ENCODE results near the gene SMIM7.

The SMIM7 gene

DNA sequence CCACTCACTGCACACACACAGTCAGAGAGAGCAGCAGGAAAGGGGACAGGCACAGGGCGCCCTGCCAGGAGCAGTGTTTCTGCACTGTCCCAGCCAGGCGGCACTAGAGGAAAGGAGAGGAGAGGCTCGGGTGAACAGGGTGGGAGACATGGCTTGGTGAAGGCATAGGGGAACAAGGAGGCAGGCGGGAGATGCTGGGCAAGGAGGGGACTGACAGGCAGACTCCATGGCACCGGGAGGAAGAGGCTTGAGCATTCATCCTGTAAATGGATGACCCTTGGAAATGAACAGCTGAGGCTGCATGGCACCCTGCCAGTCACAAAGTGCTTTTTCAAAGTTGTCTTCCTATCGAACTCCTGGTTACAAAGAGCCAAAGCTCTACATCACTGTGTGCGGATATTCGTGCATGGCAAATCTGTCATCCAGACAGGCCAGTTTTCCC lies 54.4 kb downstream of the SMIM7 start:
- H3K27me3 ChIP-seq (ENCODE audit: insufficient read depth, low read length, poor library complexity) = no peaks in the 10 kb centered on the region
- H3K4me3 ChIP-seq (ENCODE audit: low read length) = no peak overlapping the region
- no peaks in the 10 kb centered on the region for H3K4me1 ChIP-seq (ENCODE audit: control insufficient read depth, low read depth, low read length)
- H4K8ac ChIP-seq (ENCODE audit: low read depth, low read length) = no peak overlapping the region
- H3K18ac ChIP-seq (ENCODE audit: low read length) = no peak overlapping the region
- no peak overlapping the region for H2AK5ac ChIP-seq (ENCODE audit: low read length)
- H2BK120ac ChIP-seq (ENCODE audit: low read depth, low read length) = no peak overlapping the region
- H3K27ac ChIP-seq (ENCODE audit: low read depth, low read length) = no peak overlapping the region
- H3K9ac ChIP-seq (ENCODE audit: low read length) = no peak overlapping the region
- no peak for DNase-seq
- no peak overlapping the region for H2BK5ac ChIP-seq (ENCODE audit: low read length)
- H3K56ac ChIP-seq (ENCODE audit: low read length) = no peak overlapping the region
- peaks cover 55% of the 10 kb centered on the region for H3K79me2 ChIP-seq (ENCODE audit: control insufficient read depth, insufficient read depth, low read length)
- peaks cover 45% of the 10 kb centered on the region for H3K79me1 ChIP-seq (ENCODE audit: low read length)
- no peak overlapping the region for H3K4ac ChIP-seq (ENCODE audit: low read depth, low read length)
- H2BK15ac ChIP-seq (replicated peaks; ENCODE audit: low read depth) = no peak overlapping the region
- H3K4me2 ChIP-seq (ENCODE audit: low read length) = no peak overlapping the region
- H3K23ac ChIP-seq (ENCODE audit: low read length) = no peak overlapping the region
- no peaks in the 10 kb centered on the region for H3K36me3 ChIP-seq (ENCODE audit: control insufficient read depth, insufficient read depth, low read length)
- no CpG with 5 or more reads among the region's 8 CpGs for WGBS (ENCODE audit: extremely low coverage, insufficient coverage, low lambda C conversion rate)
- H4K5ac ChIP-seq (ENCODE audit: low read length) = no peak overlapping the region

DNA sequence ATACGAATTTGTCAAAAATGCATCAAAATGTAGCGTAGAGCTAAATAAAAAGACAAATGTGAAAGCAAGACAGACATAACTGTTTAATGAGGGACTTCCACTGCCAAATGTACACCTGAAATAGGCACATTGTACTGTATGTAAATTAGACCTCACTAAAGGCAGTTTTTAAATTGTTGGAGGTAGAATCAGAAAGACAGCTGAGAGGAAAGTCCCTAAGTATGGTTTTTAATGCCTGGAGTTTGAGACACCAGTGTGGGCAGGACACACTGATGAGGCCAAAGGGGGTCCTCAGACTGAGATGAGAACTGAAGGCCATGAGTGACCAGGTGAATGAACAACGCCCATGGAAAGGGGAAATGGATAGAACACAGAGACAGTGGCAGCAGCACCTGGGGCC lies 54.8 kb downstream of the SMIM7 start:
- Histone ChIP-seq H3K23ac (ENCODE audit: low read length) (no peak overlapping the region), H3K9ac (ENCODE audit: low read length) (no peak overlapping the region), H3K79me1 (ENCODE audit: low read length) (peaks cover 44% of the 10 kb centered on the region), H4K5ac (ENCODE audit: low read length) (no peak overlapping the region), H3K4ac (ENCODE audit: low read depth, low read length) (no peak overlapping the region), H3K56ac (ENCODE audit: low read length) (no peak overlapping the region), H3K79me2 (ENCODE audit: control insufficient read depth, insufficient read depth, low read length) (peaks cover 56% of the 10 kb centered on the region), H3K36me3 (ENCODE audit: control insufficient read depth, insufficient read depth, low read length) (no peaks in the 10 kb centered on the region), H2BK120ac (ENCODE audit: low read depth, low read length) (no peak overlapping the region), H2BK15ac (replicated peaks; ENCODE audit: low read depth) (no peak overlapping the region), H3K18ac (ENCODE audit: low read length) (no peak overlapping the region), H2BK5ac (ENCODE audit: low read length) (no peak overlapping the region), H3K27ac (ENCODE audit: low read depth, low read length) (no peak overlapping the region), H2AK5ac (ENCODE audit: low read length) (no peak overlapping the region), H3K4me3 (ENCODE audit: low read length) (no peak overlapping the region), H3K27me3 (ENCODE audit: insufficient read depth, low read length, poor library complexity) (no peaks in the 10 kb centered on the region), H3K4me2 (ENCODE audit: low read length) (no peak overlapping the region), H3K4me1 (ENCODE audit: control insufficient read depth, low read depth, low read length) (no peaks in the 10 kb centered on the region), H4K8ac (ENCODE audit: low read depth, low read length) (no peak overlapping the region)
- WGBS (ENCODE audit: extremely low coverage, insufficient coverage, low lambda C conversion rate) = no CpG with 5 or more reads among the region's 3 CpGs
- DNase-seq = no peak

DNA sequence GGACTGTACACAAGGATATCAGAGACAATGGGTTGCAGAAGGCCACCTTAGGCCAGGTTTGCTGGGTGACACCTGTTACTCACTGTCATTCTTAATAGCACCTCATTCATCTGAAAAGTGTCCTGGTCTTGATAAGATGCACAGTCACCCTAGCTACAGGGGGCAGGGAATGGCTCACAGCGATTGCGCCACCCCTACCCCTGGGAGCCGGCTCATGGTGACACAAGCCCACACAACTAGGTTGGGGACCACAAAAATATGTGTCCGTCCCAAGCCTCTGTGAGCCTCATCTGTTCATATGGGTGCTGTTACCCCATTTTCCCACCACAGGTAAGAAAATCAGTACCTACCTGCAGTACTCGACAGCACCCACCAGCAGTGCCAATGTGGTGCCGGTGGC lies 55.3 kb downstream of the SMIM7 start:
- no peak overlapping the region for H4K5ac ChIP-seq (ENCODE audit: low read length)
- H3K18ac ChIP-seq (ENCODE audit: low read length) = no peak overlapping the region
- no peak overlapping the region for H2BK5ac ChIP-seq (ENCODE audit: low read length)
- no peak overlapping the region for H3K56ac ChIP-seq (ENCODE audit: low read length)
- DNase-seq = no peak
- peaks cover 59% of the 10 kb centered on the region for H3K79me2 ChIP-seq (ENCODE audit: control insufficient read depth, insufficient read depth, low read length)
- no peak overlapping the region for H3K27ac ChIP-seq (ENCODE audit: low read depth, low read length)
- no peaks in the 10 kb centered on the region for H3K4me1 ChIP-seq (ENCODE audit: control insufficient read depth, low read depth, low read length)
- H3K4me2 ChIP-seq (ENCODE audit: low read length) = no peak overlapping the region
- no peak overlapping the region for H3K4ac ChIP-seq (ENCODE audit: low read depth, low read length)
- no peak overlapping the region for H4K8ac ChIP-seq (ENCODE audit: low read depth, low read length)
- H2BK120ac ChIP-seq (ENCODE audit: low read depth, low read length) = no peak overlapping the region
- peaks cover 49% of the 10 kb centered on the region for H3K79me1 ChIP-seq (ENCODE audit: low read length)
- no peak overlapping the region for H2BK15ac ChIP-seq (replicated peaks; ENCODE audit: low read depth)
- H3K4me3 ChIP-seq (ENCODE audit: low read length) = no peak overlapping the region
- no peak overlapping the region for H3K23ac ChIP-seq (ENCODE audit: low read length)
- no peaks in the 10 kb centered on the region for H3K27me3 ChIP-seq (ENCODE audit: insufficient read depth, low read length, poor library complexity)
- H3K36me3 ChIP-seq (ENCODE audit: control insufficient read depth, insufficient read depth, low read length) = no peaks in the 10 kb centered on the region
- no peak overlapping the region for H3K9ac ChIP-seq (ENCODE audit: low read length)
- no peak overlapping the region for H2AK5ac ChIP-seq (ENCODE audit: low read length)
- WGBS (ENCODE audit: extremely low coverage, insufficient coverage, low lambda C conversion rate) = no CpG with 5 or more reads among the region's 6 CpGs

DNA sequence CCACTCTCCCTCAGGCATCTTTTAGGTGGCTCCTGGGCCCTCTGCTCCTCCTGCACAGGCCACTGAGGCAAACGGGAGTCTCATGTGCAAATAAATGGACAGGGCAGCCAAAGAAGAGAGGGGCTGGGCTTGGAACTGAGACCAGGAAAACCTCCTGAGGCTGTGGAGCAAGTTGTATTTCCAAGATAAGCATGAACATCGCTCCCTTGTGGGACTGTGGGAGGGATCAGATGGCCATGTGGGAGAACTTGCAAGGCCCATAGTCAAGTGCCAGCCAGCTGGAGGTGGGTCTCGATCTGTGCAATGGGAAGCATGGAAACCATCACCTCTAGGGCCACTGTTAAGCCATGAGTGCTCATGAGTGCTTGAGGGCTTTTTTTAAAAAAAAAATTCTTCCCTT lies 56.9 kb downstream of the SMIM7 start:
- H3K4me3 ChIP-seq (ENCODE audit: low read length) = no peak overlapping the region

DNA sequence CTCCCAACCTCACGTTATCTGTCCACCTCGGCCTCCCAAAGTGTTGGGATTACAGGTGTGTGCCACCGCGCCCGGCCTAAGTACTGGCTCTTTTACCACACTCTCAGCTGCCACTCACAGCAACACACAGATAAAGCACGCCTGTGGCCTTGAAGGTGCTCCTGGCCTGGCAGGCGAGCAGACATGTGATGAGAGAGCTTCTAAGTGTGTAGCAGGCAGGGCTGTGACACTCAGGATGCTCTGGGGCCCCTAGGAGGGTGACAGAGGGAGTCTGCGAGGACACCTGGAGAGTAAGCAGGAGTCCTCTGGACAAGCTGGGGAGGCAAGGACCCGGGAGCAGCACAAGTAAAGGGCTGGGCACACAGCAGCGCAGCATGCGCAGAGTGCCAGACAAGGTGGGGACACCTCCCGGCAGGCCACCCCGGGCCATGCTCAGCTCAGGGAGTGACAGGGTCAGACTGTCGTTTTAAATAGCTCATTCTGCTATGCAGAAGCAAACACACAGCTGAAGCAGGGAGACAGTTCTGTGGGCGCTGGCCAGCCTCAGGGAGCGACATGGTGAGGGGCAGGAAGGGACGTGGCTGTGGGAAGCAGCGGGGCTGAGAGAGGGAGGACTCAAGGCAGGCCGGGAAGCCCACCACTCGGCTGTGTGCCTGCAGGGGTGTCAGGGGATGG lies 58.4 kb downstream of the SMIM7 start:
- H3K36me3 ChIP-seq (ENCODE audit: control insufficient read depth, insufficient read depth, low read length) = no peaks in the 10 kb centered on the region
- H2BK120ac ChIP-seq (ENCODE audit: low read depth, low read length) = no peak overlapping the region
- H2BK5ac ChIP-seq (ENCODE audit: low read length) = no peak overlapping the region
- H3K9ac ChIP-seq (ENCODE audit: low read length) = no peak overlapping the region
- H3K4me2 ChIP-seq (ENCODE audit: low read length) = no peak overlapping the region
- no CpG with 5 or more reads among the region's 20 CpGs for WGBS (ENCODE audit: extremely low coverage, insufficient coverage, low lambda C conversion rate)
- no peak overlapping the region for H3K18ac ChIP-seq (ENCODE audit: low read length)
- H3K56ac ChIP-seq (ENCODE audit: low read length) = no peak overlapping the region
- H3K27me3 ChIP-seq (ENCODE audit: insufficient read depth, low read length, poor library complexity) = no peaks in the 10 kb centered on the region
- no peak overlapping the region for H4K5ac ChIP-seq (ENCODE audit: low read length)
- no peaks in the 10 kb centered on the region for H3K4me1 ChIP-seq (ENCODE audit: control insufficient read depth, low read depth, low read length)
- H4K8ac ChIP-seq (ENCODE audit: low read depth, low read length) = no peak overlapping the region
- no peak overlapping the region for H2BK15ac ChIP-seq (replicated peaks; ENCODE audit: low read depth)
- H3K23ac ChIP-seq (ENCODE audit: low read length) = no peak overlapping the region
- no peak overlapping the region for H3K27ac ChIP-seq (ENCODE audit: low read depth, low read length)
- no peak overlapping the region for H3K4ac ChIP-seq (ENCODE audit: low read depth, low read length)
- H3K79me2 ChIP-seq (ENCODE audit: control insufficient read depth, insufficient read depth, low read length) = peaks cover 66% of the 10 kb centered on the region
- H3K4me3 ChIP-seq (ENCODE audit: low read length) = no peak overlapping the region
- H2AK5ac ChIP-seq (ENCODE audit: low read length) = no peak overlapping the region
- DNase-seq = no peak
- peaks cover 59% of the 10 kb centered on the region for H3K79me1 ChIP-seq (ENCODE audit: low read length)

More for the DNA sequence above, 56.9 kb downstream of the SMIM7 start:
- Histone ChIP-seq H3K4me1 (ENCODE audit: control insufficient read depth, low read depth, low read length) (no peaks in the 10 kb centered on the region), H3K18ac (ENCODE audit: low read length) (no peak overlapping the region), H2BK15ac (replicated peaks; ENCODE audit: low read depth) (no peak overlapping the region), H3K27ac (ENCODE audit: low read depth, low read length) (no peak overlapping the region), H2BK120ac (ENCODE audit: low read depth, low read length) (no peak overlapping the region), H3K4ac (ENCODE audit: low read depth, low read length) (no peak overlapping the region), H3K27me3 (ENCODE audit: insufficient read depth, low read length, poor library complexity) (no peaks in the 10 kb centered on the region), H3K79me1 (ENCODE audit: low read length) (peaks cover 58% of the 10 kb centered on the region), H3K79me2 (ENCODE audit: control insufficient read depth, insufficient read depth, low read length) (peaks cover 66% of the 10 kb centered on the region), H3K4me2 (ENCODE audit: low read length) (no peak overlapping the region), H2AK5ac (ENCODE audit: low read length) (no peak overlapping the region), H3K9ac (ENCODE audit: low read length) (no peak overlapping the region), H3K23ac (ENCODE audit: low read length) (no peak overlapping the region), H3K36me3 (ENCODE audit: control insufficient read depth, insufficient read depth, low read length) (no peaks in the 10 kb centered on the region), H4K5ac (ENCODE audit: low read length) (no peak overlapping the region), H3K56ac (ENCODE audit: low read length) (no peak overlapping the region), H4K8ac (ENCODE audit: low read depth, low read length) (no peak overlapping the region), H2BK5ac (ENCODE audit: low read length) (no peak overlapping the region)
- no peak for DNase-seq
- WGBS (ENCODE audit: extremely low coverage, insufficient coverage, low lambda C conversion rate) = no CpG with 5 or more reads among the region's 3 CpGs

DNA sequence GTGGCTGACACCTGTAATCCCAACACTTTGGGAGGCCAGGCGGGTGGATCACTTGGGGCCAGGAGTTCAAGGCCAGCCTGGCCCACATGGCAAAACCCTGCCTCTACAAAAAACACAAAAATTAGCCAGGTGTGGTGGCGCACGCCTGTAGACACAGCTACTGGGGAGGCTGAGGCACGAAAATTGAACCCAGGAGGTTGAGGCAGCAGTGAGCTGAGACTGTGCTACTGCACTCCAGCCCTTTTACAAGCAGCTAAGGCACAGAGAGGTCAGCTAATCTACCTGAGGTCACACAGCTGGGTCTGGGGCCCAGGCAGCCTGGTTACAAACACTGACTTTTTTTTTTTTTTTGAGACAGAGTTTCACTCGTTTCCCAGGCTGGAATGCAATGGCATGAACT lies 59.1 kb downstream of the SMIM7 start:
- H3K79me1 ChIP-seq (ENCODE audit: low read length) = peaks cover 63% of the 10 kb centered on the region
- H4K5ac ChIP-seq (ENCODE audit: low read length) = no peak overlapping the region
- H2BK120ac ChIP-seq (ENCODE audit: low read depth, low read length) = no peak overlapping the region
- H3K4me2 ChIP-seq (ENCODE audit: low read length) = no peak overlapping the region
- H3K18ac ChIP-seq (ENCODE audit: low read length) = no peak overlapping the region
- peaks cover 70% of the 10 kb centered on the region for H3K79me2 ChIP-seq (ENCODE audit: control insufficient read depth, insufficient read depth, low read length)
- H3K4me1 ChIP-seq (ENCODE audit: control insufficient read depth, low read depth, low read length) = no peaks in the 10 kb centered on the region
- H3K9ac ChIP-seq (ENCODE audit: low read length) = no peak overlapping the region
- H3K27ac ChIP-seq (ENCODE audit: low read depth, low read length) = no peak overlapping the region
- DNase-seq = no peak
- no peak overlapping the region for H2BK5ac ChIP-seq (ENCODE audit: low read length)
- no peaks in the 10 kb centered on the region for H3K36me3 ChIP-seq (ENCODE audit: control insufficient read depth, insufficient read depth, low read length)
- H3K4ac ChIP-seq (ENCODE audit: low read depth, low read length) = no peak overlapping the region
- H3K56ac ChIP-seq (ENCODE audit: low read length) = no peak overlapping the region
- H4K8ac ChIP-seq (ENCODE audit: low read depth, low read length) = no peak overlapping the region
- no peak overlapping the region for H2BK15ac ChIP-seq (replicated peaks; ENCODE audit: low read depth)
- no peak overlapping the region for H3K4me3 ChIP-seq (ENCODE audit: low read length)
- no CpG with 5 or more reads among the region's 5 CpGs for WGBS (ENCODE audit: extremely low coverage, insufficient coverage, low lambda C conversion rate)
- no peak overlapping the region for H2AK5ac ChIP-seq (ENCODE audit: low read length)
- H3K23ac ChIP-seq (ENCODE audit: low read length) = no peak overlapping the region
- H3K27me3 ChIP-seq (ENCODE audit: insufficient read depth, low read length, poor library complexity) = no peaks in the 10 kb centered on the region

Measured in mesendoderm (in vitro differentiated cells).